Peyer's patch (tissue), 4 donors: ENCODE data around the gene IGLL1.

Experiments used
- POLR2A ChIP-seq, 2 donors: fragments of 450-650 bp; IDR thresholded peaks; one replicate each; pipeline ENCODE4 v1.5.1; 2017; ENCODE audit warnings: antibody characterized with exemption in 2 of 2, mild to moderate bottlenecking in 2 of 2, moderate library complexity in 2 of 2
- TF ChIP-seq, protein P1 (sequence below), 6 experiments: fragments of 450-650 bp in 4 of 6; fragments of 200-600 bp in 2 of 6; sonication (generic) in 1 of 6; IDR thresholded peaks; one replicate each; pipeline ENCODE4 v1.5.1; 2017 to 2019; ENCODE audit warnings: antibody characterized with exemption in 6 of 6, mild to moderate bottlenecking in 3 of 6, moderate library complexity in 1 of 6

DNA sequence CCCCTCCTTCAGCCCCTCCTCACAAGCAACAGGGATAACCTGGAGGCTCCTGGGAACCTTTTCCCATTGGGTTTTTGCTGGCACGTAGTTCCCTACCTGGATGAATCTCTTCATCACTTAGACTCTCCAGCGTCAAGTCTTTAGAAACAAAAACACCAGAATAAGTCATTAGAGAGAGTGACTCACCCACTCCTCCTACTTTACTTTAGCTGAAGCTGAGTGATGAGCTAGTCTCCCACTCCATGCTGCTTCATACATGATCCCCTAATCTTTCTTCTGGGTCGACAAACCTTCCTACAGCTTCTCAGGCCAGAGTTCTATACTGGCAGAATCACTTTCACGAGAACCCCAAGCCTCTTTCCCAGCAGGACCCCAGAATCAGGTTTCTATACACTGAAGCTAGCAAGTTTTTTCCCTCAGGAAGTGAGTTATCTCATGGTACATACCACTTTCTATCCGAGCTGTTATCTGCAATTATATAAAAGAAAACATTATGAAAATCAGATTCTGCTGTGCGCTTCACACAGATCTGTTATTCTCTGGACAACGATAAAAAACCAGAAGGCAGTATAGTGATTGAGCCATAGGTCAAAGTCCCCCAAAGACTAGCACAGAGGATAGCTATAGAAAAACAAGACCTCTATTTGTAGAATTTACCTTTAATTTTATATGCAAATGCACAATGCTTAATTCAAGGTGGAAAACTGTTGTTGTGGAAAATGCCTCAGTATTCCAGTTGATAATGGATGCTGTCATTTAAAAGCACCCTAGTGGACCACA is 33.3 kb upstream of the IGLL1 start:
- TF ChIP-seq, protein P1, sequence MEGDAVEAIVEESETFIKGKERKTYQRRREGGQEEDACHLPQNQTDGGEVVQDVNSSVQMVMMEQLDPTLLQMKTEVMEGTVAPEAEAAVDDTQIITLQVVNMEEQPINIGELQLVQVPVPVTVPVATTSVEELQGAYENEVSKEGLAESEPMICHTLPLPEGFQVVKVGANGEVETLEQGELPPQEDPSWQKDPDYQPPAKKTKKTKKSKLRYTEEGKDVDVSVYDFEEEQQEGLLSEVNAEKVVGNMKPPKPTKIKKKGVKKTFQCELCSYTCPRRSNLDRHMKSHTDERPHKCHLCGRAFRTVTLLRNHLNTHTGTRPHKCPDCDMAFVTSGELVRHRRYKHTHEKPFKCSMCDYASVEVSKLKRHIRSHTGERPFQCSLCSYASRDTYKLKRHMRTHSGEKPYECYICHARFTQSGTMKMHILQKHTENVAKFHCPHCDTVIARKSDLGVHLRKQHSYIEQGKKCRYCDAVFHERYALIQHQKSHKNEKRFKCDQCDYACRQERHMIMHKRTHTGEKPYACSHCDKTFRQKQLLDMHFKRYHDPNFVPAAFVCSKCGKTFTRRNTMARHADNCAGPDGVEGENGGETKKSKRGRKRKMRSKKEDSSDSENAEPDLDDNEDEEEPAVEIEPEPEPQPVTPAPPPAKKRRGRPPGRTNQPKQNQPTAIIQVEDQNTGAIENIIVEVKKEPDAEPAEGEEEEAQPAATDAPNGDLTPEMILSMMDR (IDR thresholded peaks at IDR 0.05): no peak
- no peak for TF ChIP-seq POLR2A (IDR thresholded peaks at IDR 0.05)
